GM18519 (cell line): Measurements from ENCODE around the gene VPS13A.
"Not testable (repeated sequence)": the region's sequence is repeated elsewhere in the genome, so short reads cannot be mapped to it uniquely, and the experiment has no call there.

ENCODE experiments used
- ATAC-seq: cut with Tn5 transposase; IDR thresholded peaks from one replicate; pipeline ENCODE4 v1.9.1; 2021; ENCODE audit warnings: mild to moderate bottlenecking, moderate library complexity; ENCODE audit not compliant: unreplicated experiment, low FRiP score

Gene VPS13A

GRCh38 chr9:77180056-77180455 lies 2.7 kb downstream of the VPS13A start:
- ATAC-seq, result no peak

DNA sequence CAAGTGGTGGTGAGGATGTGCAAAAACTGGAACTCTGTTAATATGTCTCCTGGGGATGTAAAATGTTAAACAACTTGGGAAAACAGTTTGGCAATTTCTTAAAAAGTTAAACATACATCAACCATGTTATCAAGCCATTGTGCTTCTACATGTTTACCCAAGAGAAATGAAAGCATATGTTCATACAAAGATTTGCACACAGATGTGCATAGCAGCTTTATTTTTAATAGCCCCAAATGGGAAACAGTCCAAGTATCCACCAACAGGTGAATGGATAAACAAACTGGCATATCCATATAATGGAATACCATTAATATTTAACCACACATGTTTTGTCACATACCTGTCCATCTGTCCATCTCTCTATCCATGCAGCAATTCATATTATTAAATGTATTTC lies 6.2 kb downstream of the VPS13A start:
- ATAC-seq, result no peak

- ATAC-seq, result no peak
These were observed 10.9 kb downstream of the VPS13A start for GRCh38 chr9:77188242-77188641.

DNA sequence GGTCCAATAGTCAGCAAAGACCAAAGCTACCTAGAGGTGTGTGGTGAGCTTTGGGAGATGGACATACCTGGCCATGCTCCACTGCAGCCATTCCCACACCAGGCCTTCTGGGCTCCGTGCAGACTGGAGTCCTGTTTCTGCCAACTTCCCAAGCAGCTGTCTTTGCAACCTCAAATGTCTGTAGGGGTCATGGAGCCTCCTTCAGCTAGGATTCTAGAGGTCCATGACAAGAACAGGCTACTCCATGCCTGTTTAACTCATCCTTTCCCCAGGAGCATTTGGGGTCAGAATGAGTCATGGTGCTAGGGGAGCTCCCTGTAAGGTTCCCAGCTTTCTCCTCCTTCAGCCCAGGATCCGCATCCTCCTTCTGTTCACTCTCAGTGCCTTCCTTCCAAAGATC lies 17.1 kb downstream of the VPS13A start:
- ATAC-seq, result no peak

DNA sequence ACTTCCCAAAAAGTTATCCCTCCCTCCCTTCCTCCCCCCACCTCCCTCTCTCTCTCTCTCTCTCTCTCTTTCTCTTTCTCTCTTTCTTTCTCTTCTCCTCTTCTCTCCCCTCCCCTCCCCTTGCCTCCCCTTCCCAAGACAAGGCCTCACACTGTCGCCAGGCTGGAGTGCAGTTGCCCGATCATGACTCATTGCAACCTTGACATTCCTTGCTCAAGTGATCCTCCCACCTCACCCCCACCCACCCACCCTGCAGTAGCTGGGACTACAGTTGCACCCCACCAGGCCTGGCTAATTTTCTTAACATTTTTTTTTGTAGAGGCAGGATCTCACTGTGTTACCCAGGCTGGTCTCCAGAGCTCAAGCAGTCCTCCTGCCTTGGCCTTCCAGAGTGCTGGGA lies 32.8 kb downstream of the VPS13A start:
- ATAC-seq, result no peak

DNA sequence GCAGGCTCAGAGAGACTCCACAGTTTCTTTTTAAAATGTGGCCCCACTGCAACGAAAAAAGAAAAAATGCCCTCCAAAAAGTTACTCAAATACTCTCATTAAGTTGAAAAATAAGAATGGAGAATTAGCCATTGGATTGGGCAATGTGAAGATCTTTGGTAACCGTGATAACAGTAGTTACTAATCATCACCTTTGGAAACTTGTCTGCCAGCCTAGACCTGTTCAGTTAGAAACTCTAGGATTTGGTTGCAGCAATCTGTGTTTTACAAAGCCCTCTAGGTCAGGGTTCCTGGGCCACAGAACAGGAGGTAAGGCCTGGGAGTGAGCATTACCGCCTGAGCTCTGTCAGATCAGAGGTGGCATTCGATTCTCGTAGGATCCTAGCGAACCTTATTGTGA lies 34.2 kb downstream of the VPS13A start:
- no peak for ATAC-seq

- no peak for ATAC-seq
These were observed 35.5 kb downstream of the VPS13A start for GRCh38 chr9:77212801-77213200.

DNA sequence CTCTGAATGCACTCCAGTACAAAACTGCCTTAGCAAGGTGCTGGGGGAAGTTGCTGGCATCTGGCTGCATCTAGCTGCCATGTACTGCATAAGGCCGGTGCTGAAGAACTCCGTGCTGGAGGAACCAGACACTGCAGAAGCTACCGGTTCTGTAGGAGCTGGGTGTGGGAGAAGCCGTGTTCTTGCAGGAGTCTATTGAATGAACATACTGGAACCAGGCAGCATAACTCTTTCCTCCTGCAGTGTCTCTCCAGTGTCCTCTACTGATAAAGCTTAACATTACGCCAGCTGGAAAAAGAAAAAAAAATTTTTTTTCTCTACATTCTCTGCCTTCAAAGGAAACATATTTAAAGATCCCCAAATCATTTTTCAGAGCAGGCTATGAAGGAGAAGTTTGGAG lies 38.5 kb downstream of the VPS13A start:
- no peak for ATAC-seq

DNA sequence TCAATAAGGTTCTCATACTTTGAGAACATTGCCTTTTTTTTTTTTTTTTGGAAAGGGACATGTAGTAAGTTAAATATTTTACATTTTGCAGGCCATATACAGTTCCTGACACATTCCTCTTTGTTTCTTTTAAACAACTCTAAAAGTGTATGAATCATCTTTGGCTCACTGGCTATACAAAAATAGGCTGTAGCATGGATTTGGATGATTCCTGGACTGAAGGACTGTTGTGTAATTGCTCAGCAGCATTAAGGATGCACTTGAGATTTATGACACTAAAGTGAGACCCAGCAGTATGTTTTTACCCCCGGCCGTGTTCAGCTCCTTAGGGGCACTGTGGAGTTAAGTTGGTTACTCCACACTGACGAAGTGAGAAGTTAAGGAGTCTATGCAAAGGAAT lies 41.3 kb downstream of the VPS13A start:
- no peak for ATAC-seq

- ATAC-seq, result no peak
These were observed 44.1 kb downstream of the VPS13A start for GRCh38 chr9:77221431-77221830.

- no peak for ATAC-seq
These were observed 47.5 kb downstream of the VPS13A start for GRCh38 chr9:77224746-77225312.

- no peak for ATAC-seq
These were observed 59.4 kb downstream of the VPS13A start for GRCh38 chr9:77236693-77237092.

DNA sequence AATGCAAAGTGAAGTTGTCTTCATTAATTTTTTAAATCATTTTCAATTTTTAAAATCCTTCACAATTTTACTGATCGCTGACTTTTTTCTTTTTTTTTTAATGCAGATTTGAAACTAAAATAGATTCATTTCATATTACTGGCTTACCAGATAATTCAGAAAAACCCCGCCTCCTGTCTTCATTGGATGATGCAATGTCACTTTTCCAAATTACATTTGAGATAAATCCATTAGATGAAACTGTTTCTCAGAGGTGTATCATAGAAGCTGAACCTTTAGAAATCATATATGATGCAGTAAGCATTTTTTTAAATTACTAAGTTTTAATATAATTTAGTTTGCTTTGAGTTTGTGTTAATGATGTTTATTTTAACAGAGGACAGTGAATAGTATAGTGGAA lies 60.6 kb downstream of the VPS13A start:
- no peak for ATAC-seq

- no peak for ATAC-seq
These were observed 73.7 kb downstream of the VPS13A start for GRCh38 chr9:77251050-77251449.

DNA sequence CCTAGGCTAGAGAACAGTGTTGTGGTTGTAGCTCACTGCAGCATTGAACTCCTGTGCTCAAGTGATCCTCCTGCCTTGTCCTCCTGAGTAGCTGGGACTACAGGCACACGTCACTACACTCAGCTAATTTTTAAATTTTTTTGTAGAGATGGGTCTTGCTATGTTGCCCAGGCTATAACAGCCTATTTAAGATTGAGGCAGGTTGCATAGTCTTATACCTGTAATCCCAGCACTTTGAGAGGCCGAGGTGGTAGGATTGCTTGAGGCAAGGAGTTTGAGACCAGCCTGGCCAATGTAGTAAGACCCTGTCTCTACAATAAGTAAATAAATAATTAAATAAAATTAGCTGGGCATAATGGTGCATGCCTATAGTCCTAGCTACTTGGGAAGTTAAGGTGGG lies 79.9 kb downstream of the VPS13A start:
- ATAC-seq, result no peak

DNA sequence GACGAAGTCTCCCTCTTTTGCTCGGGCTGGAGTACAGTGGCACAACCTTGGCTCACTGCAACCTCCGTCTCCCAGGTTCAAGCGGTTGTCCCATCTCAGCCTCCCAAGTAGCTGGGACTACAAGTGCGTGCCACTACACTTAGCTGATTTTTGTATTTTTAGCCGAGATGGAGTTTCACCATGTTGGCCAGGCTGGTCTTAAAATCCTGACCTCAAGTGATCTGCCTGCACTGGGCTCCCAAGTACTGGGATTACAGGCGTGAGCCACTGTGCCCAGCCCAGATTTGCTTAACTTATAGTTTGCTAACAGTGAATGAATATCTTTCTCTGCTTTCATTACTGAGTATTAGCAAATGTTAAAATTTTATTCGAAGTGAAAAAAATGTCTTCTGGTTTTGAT lies 84.3 kb downstream of the VPS13A start:
- ATAC-seq, result no peak

GRCh38 chr9:77267762-77268161 lies 90.4 kb downstream of the VPS13A start:
- not testable (repeated sequence) for ATAC-seq

DNA sequence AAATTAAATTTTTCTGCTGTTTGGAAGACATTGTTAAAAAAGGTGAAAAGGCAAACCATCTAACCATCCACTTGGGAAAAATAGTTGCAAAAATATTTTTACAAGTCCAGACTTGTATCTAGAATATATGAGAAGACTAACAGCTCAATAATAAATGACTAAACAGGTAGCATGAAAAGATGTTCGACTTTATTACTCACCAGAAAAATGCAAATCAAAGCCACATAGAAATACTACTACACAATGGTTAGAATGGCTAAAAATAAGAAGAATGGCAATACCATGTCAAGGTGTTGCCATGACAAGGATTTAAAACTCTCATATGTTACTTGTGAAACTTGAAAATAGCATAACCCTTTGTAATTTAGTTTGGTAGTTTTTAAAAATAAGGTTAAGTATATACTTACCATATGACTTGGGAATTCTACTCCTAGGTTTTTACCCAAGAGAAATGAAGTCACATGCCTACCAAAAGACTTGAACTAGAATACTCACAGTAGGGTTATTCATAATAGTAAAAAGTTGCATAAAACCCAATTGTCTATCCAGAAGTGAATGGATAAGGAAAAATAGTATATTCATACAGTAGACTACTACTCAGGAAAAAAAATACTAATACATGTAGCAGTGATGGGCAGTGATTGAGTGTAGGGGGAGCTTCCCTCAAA lies 93.8 kb downstream of the VPS13A start:
- ATAC-seq, result no peak

- no peak for ATAC-seq
These were observed 99.5 kb downstream of the VPS13A start for GRCh38 chr9:77276799-77277198.

DNA sequence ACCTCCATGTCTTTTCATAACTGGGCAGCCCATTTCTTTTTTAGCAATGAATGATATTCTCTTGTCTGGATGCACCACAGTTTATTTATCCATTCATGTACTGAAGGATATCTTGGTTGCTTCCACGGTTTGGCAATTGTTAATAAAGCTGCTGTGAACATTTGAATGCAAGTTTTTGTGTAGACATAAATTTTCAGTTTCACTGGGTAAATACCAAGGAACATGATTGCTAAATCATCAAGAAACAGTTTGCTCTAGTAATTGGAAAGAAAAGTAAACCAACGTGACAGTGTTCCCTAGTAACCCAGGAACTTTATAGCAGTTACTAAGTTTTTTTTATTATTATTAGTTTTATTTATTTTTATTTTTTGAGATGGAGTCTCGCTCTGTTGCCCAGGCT lies 100.4 kb downstream of the VPS13A start:
- ATAC-seq, result no peak

GRCh38 chr9:77283991-77284390 lies 106.7 kb downstream of the VPS13A start:
- no peak for ATAC-seq

GRCh38 chr9:77284616-77285015 lies 107.3 kb downstream of the VPS13A start:
- no peak for ATAC-seq

GRCh38 chr9:77290373-77290772 lies 113.0 kb downstream of the VPS13A start:
- no peak for ATAC-seq
